Mammary epithelial cell (primary cell): ENCODE data around the gene NOG.

Experiments used
- EZH2 ChIP-seq: IDR thresholded peaks from 2 replicates; pipeline ENCODE4 v1.6.1; 2012; ENCODE audit warnings: low read length, inconsistent platforms, borderline replicate concordance
- TF ChIP-seq, protein P1 (sequence below), 2 donors: IDR thresholded peaks in 1 of 2; conservative IDR thresholded peaks in 1 of 2; 2 replicates each; pipeline ENCODE4 v1.5.1; 2011 to 2012; ENCODE audit warnings: inconsistent platforms in 2 of 2, low read length in 2 of 2, mild to moderate bottlenecking in 2 of 2, control low read depth in 1 of 2, low read depth in 1 of 2; ENCODE audit not compliant: insufficient read depth in 1 of 2; ENCODE audit errors: extremely low read depth in 1 of 2

- TF ChIP-seq, protein P1, sequence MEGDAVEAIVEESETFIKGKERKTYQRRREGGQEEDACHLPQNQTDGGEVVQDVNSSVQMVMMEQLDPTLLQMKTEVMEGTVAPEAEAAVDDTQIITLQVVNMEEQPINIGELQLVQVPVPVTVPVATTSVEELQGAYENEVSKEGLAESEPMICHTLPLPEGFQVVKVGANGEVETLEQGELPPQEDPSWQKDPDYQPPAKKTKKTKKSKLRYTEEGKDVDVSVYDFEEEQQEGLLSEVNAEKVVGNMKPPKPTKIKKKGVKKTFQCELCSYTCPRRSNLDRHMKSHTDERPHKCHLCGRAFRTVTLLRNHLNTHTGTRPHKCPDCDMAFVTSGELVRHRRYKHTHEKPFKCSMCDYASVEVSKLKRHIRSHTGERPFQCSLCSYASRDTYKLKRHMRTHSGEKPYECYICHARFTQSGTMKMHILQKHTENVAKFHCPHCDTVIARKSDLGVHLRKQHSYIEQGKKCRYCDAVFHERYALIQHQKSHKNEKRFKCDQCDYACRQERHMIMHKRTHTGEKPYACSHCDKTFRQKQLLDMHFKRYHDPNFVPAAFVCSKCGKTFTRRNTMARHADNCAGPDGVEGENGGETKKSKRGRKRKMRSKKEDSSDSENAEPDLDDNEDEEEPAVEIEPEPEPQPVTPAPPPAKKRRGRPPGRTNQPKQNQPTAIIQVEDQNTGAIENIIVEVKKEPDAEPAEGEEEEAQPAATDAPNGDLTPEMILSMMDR (conservative IDR thresholded peaks at IDR 0.05 in 1 of 2, IDR thresholded peaks at IDR 0.05 in 1 of 2; ENCODE audit: extremely low read depth in 1 of 2, insufficient read depth in 1 of 2, low read depth in 1 of 2, low read length in 2 of 2) = peak; percentile 40 to 44
- TF ChIP-seq EZH2 = no peak
Observed at GRCh38 chr17:56629531-56630075, 36.1 kb downstream of the NOG start.
